HG03378 (cell line): ENCODE results near the gene GPR31.

Experiments used
- ATAC-seq: cut with Tn5 transposase; IDR thresholded peaks from one replicate; pipeline ENCODE4 v1.9.1; 2021; ENCODE audit warnings: mild to moderate bottlenecking, moderate library complexity; ENCODE audit not compliant: unreplicated experiment

GPR31 gene

DNA sequence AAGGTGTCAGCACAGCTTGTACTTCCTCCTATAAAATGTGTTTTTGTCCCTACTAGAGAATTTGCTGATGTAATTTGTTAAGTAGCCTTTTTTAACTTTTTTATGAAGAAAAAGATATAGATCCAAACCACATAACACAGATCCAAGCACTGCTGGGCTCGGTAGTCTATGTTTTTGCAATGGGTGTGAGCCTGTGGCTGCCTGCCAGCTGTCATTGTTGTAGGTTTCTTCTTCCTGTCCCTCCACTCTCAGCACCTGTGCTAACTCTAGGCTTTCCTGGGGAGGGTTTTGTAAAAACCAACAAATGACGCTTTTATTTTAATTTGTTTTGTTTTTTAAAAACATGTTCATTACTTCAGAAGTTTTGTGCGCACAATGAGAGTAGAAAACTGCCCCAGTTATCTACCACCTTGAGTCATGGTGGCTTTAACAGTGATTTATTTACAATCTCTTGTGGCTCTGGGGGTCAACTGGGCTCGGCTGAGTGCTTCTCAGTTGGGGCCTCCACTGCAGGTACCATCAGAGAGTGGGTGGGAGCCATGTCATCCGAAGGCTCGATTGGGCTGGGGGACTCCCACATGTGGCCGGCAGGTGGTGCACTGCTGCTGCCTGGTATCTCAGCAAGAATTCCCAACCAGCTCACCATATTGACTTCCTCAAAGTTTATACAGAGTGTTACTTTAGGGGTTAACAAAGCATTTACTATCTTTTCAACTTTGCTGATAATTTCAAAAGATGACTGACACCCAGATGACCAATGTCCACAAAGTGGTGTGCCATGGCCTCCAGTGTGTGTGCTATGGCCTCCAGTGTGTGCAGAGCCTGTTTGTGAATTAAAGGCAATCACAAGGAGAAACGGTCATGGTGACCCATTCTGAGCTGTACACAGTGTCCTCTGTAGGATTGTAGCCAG, 37.9 kb downstream of the GPR31 start:
- ATAC-seq = no peak

DNA sequence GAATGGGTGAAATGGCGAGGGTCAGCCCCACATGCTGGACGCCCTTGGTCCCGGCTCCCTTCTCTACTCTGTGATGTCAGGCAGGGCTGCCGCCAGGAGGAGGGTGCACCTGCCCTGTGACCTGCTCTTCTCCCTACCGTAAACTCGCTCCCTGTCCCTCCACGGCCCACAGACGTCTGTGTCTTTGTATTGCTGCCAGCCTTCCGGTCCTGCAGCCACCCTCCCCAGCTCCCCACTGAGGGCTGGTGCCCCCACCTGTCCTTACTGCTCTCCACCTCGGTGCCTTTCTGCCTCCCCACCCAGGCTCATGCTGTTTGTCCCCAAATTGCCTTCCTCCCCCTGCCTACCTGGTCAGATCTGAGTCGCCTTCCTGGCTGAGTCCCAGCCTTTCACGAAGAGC, 38.9 kb downstream of the GPR31 start:
- ATAC-seq = no peak

DNA sequence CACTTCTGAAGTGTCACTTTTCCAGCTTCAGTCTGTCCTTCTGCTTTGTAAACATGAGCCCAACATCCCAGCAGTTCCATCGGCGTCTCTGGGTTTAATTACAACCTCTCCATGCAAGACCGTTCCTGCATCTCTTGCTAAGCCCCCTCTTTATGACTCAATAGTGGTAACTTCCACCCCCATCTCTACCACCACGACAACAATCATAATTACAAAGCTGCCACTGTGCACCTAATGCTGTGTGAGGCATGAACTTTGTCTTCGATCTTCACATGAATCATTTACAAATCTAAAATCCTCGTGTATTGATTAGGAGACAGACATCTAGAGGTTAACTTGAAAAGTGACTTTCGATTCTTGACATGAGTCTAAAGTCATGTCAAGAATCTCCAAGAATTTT, 39.8 kb downstream of the GPR31 start:
- ATAC-seq = no peak

DNA sequence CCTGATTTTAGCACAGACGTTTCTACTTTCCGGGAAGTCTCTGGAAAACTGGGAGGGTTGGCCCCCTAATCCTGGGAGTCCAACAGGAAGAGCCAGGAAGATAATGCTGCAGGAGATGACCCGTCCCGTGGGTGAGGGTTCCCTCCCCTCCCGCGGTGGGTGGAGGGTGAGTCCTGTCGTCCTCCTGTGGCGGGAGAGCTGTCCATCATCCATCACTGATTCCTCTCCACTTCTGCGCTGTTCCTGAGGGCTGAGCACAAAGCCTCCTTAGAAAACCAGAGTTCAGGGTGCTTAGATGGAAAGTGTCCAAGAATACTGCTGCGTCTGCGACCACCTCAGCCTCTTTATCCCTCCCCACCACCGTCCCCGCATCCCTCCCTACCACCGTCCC, 40.9 kb downstream of the GPR31 start:
- ATAC-seq = no peak

DNA sequence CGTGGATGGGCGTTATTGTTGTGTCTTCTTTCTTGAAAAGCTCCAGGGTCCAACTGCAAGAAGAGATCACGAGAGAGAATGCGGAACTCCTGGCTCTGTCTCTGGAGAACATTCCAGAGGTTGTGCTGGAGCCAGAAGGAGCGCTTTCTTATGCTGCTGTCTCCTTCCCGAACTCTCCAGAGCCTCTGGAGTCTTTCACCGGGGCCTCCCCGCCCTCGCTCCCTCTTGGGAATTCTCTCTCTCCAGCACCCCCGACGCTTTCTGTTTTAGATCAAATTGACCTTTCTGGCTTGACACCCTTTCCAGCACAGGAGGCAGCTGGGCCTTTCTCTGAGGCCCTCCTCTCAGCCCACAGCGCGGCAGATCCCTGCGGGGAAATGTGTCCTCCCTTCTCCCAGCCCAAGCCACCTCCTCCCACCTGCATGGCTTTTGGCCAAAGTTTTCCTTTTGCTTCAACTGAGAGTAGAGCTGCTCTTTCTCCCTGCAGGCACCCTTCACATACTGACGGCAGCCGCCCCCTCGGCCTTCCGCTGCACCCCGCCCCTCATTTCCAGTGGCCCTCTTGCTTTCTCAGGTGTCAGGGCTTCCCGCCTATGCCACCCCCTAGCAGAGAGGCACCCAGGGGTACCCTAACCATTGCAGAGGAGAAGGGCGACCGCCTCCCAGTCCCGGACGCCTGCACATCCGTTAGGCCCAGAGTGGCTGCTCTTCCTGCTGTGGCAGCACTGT, 41.5 kb downstream of the GPR31 start:
- no peak for ATAC-seq

DNA sequence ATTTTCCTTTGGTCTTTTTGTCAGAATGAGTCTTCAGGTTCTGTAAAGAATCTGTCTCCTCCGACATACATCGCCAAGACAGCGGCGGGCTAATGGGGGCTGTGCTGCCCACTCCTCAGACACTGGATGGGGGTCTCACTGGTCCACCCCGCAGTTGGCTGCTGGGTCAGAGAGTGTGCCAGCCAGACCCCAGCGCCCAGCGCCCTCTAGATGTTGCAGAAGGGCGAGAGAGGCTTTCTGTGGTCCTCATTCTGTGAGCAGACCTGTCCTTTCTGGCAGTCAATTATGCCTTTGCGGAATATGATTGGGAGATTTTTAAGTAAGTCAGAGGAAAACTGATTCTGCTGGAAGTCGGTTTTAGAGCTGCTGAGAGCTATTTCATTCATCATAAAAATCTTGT, 42.7 kb downstream of the GPR31 start:
- no peak for ATAC-seq

DNA sequence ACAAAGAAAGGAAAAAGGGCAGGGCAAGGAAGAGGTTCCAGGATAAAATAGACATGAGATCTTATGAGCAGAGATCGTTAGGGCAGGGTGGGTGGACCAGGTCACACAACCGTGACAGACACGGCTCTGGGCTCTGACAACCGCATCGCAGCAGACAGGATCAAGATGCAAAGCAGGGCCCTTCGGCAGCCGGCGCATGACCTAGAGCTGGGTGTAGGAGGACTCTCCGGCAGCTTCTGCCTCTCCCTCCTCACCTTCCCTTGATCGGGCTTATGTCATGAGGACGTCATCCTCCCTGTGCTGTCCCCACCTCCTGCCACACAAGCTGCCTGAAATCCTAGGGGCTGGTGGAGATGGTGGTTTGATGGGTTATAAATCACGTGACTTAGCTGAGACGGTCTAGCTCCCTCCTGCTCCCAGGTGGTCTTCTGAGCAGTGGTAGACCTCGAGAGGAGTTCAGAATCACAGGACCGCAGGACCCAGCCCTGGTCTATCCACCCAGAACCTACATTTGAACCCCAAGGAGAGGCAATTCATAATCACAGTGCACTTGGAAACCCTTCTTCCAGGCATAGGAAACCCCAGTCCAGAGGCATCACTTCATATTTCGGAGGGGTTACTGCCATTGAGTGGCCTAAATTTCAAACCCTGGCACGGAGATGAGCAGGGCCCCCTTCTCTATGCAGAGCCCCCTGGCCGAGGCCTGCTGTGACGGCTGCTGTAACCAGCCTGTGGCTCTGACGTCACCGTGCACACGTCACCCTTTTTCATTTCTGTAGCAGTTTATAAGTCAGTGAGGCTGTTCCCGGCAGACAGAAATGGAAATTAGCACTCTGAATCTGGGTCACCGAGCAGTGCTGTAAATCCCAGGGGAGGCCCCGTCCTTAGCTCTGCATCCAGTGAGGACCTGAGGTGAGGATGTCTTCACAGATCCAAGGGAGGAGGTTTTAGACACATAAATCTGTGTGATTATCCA, 43.6 kb downstream of the GPR31 start:
- peak; percentile 78 for ATAC-seq

DNA sequence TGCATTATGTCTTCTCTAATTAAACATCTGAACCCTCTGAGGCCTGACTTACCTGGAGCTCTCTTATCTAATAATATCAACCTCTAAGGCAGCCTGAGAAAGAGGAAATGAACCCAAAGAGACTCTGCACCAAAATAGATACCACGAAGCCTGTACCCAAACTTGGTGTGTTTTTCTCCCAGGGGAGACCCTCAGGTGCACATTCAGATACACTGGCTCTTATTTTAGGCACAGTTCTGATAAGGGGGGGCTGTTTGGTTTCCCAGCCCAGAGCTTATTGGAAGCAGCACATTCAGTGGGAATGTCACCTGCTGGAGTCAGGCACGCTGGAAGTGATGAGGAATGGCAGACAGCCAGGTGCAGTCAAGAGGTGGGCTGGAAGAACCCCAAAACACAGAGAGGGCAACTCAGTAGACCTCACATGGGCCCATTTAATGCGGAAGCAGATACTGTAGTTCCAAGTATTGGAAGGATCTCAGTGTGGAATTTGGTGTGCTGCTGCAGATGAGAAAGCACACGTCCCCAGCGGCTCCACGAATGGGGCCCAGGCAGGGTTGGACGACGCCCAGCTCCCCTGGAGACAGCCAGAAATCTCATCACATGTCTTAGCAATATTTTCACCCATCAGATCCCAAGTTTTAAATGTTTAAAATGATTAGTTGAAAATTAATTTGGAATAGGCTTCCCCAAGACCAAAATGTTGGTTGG, 44.6 kb downstream of the GPR31 start:
- peak; percentile 60 for ATAC-seq

DNA sequence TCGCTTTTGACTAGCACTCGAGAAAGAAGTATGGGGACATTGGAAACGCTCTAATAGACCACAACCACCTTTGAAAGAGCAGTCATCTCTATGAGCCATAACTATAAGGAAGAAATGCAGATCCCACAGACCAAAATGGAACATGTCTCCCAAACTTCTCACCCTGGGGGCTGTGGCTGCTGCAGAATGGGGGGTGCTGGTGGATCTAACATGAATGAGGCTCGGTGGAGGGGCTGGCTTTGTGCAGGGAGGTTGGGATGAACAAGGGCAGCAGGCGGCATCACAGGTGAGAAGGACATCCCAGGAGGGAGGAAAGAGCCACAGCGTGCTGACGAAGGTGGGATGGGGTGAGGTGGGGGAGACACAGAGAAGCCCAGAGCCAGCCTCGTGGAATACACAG, 45.4 kb downstream of the GPR31 start:
- no peak for ATAC-seq

DNA sequence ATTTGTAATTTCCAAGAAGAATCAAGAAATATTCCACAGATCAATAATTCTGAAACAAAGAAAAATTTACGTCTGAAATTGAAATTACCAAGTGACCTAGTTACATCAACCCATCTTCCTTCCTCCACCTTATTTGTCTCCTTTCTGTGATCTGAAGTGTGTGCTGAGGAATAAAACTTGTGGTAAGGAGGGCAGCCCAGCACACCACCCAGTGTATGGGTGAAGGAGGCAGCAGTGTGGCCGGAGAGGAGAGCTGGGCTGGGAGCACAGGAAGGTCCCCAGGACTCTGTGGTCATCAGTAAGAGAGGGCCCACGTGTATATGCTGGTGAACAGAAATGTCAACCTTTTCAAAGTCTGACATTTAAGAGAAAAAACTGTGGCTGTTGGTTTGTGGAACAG, 46.2 kb downstream of the GPR31 start:
- ATAC-seq = no peak

DNA sequence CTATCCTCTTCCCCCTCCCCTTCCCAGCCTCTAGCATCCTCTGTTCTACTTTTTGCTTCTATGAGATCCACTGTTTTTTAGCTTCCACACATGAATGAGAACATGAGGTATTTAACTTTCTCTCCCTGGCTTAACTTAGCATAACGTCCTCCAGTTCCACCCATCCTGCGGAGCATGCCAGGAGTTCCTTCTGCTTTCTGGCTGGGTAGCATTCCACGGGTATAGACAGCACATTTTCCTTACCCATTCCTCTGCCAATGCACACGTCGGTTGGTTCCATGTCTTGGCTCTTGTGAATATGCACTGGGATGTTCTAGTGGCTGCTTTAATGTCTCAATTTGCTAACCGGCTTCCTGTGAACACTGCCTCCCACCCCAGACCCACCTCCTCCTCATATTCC, 48.1 kb downstream of the GPR31 start:
- no peak for ATAC-seq

DNA sequence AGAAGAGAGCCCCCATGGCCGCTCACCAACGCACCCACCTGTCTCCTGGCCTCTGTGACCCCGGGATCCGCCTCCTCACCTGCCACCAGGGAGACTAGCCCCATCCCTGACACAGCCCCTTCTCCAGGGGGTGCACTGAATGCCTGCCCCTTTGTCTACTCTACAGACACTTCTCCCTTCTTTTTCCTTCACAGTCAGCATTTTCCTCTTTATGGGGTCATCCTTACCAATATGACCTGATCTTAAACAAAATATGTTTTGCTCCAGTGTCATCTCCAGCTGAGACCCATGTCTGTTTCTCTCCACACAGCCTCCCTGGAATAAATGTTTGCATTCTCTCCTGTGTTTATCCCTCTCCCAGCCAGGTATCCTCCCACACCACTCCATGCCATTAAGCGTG, 49.5 kb downstream of the GPR31 start:
- no peak for ATAC-seq

DNA sequence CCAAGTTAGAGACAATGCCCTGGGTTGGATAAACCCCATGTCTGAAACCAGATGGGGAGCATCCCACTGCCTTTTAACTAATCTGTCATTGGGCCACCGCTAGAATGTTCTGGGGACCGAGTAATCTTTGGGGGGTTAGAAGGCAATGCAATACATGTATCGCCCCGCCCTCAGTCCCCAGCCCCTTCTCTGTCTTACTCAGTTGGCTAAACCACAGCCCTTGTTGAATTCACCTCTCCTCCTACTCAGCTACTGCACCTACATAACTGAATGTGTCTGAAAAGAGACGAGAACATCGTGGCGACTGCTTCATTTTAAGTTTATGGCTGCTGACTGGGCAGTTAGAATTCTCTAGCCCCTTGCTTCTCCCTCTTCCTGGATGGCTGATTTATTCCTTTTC, 50.0 kb downstream of the GPR31 start:
- ATAC-seq = no peak

DNA sequence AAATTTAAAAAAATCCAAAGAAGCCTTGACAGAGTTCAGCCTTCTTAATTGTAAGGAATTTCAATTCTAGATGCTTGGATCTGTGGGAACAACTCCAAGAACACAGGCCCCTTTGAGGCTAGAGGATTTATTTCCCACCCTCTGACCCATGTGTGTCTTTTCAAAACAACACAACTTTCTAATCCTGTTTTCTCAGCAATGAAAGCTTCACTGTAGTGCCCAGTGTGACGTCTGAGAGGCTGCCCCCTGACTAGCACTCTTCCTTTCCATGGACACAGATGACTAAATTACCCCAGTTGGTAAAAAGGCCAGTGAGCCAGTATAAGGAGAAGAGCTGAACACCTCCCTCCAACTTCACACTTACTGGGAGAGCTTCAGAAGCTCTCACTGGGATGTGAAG, 51.4 kb downstream of the GPR31 start:
- no peak for ATAC-seq
